PC-3 (cell line): ENCODE results near the gene THRB.

Experiments
- CTCF ChIP-seq: fragments of 300-600 bp; sonication (generic); conservative IDR thresholded peaks from 2 replicates; pipeline ENCODE4 v1.5.1; 2017; ENCODE audit warnings: antibody characterized with exemption, low read depth, mild to moderate bottlenecking, low read length
- EZH2phosphoT487 ChIP-seq: fragments of 300-600 bp; sonication (generic); IDR thresholded peaks from 2 replicates; pipeline ENCODE4 v1.6.1; 2018; ENCODE audit warnings: mild to moderate bottlenecking, antibody characterized with exemption, low read length, borderline replicate concordance

- TF ChIP-seq CTCF: no peak
- TF ChIP-seq EZH2phosphoT487: no peak
Measured at GRCh38 chr3:24225385-24225950, 269.2 kb downstream of the THRB start.
